Ishikawa (cell line): Measurements from ENCODE around the gene PCMT1.

Experiments
- CEBPB ChIP-seq: IDR thresholded peaks from 2 replicates; pipeline ENCODE4 v1.6.1; 2012
- CREB1 ChIP-seq: IDR thresholded peaks from 2 replicates; pipeline ENCODE4 v1.6.1; 2012; ENCODE audit warnings: low read depth
- EGR1 ChIP-seq: IDR thresholded peaks from 2 replicates; pipeline ENCODE4 v1.6.1; 2012
- EP300 ChIP-seq: IDR thresholded peaks from 2 replicates; pipeline ENCODE4 v1.6.1; 2012; ENCODE audit warnings: borderline replicate concordance
- FOXM1 ChIP-seq: IDR thresholded peaks from 2 replicates; pipeline ENCODE4 v1.6.1; 2012; ENCODE audit warnings: low read depth, borderline replicate concordance
- MAX ChIP-seq: IDR thresholded peaks from 2 replicates; pipeline ENCODE4 v1.6.1; 2012
- RAD21 ChIP-seq: IDR thresholded peaks from 2 replicates; pipeline ENCODE4 v1.6.1; 2012; ENCODE audit warnings: low read depth
- TAF1 ChIP-seq: IDR thresholded peaks from 2 replicates; pipeline ENCODE4 v1.6.1; 2012; ENCODE audit warnings: low read depth, mild to moderate bottlenecking
- TCF12 ChIP-seq: IDR thresholded peaks from 2 replicates; pipeline ENCODE4 v1.6.1; 2012; ENCODE audit warnings: low read depth
- TEAD4 ChIP-seq: IDR thresholded peaks from 2 replicates; pipeline ENCODE4 v1.6.1; 2012
- YY1 ChIP-seq: IDR thresholded peaks from 2 replicates; pipeline ENCODE4 v1.6.1; 2012; ENCODE audit warnings: low read depth
- ZBTB7A ChIP-seq: IDR thresholded peaks from 2 replicates; pipeline ENCODE4 v1.6.1; 2012; ENCODE audit warnings: low read depth
- TF ChIP-seq, protein P1 (sequence below): IDR thresholded peaks from 2 replicates; pipeline ENCODE4 v1.6.1; 2012; ENCODE audit warnings: low read depth, mild to moderate bottlenecking

DNA sequence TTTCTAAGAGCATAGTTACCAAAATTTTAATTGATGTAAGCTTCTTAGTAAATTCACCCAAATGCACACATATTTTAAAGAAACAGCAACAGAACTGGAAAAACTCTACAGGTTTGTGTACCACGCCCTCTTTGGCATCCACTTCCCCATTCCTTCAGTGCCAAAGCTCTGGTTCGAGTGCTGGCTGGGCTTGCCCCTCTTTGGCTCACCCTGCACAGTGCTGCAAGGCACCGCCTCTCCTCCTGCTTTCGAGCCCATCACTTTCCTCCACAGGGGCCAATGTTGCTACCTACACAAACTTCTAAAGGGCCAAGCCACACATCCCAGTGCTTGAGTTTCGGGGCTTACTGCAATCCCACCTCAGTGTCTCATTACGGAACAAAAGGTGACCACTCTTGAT is 105.0 kb downstream of the PCMT1 start:
- no peak for TF ChIP-seq ZBTB7A
- no peak for TF ChIP-seq FOXM1
- TF ChIP-seq EP300 = no peak
- TF ChIP-seq CREB1 = no peak
- TF ChIP-seq YY1 = no peak
- no peak for TF ChIP-seq RAD21
- TF ChIP-seq, protein P1, sequence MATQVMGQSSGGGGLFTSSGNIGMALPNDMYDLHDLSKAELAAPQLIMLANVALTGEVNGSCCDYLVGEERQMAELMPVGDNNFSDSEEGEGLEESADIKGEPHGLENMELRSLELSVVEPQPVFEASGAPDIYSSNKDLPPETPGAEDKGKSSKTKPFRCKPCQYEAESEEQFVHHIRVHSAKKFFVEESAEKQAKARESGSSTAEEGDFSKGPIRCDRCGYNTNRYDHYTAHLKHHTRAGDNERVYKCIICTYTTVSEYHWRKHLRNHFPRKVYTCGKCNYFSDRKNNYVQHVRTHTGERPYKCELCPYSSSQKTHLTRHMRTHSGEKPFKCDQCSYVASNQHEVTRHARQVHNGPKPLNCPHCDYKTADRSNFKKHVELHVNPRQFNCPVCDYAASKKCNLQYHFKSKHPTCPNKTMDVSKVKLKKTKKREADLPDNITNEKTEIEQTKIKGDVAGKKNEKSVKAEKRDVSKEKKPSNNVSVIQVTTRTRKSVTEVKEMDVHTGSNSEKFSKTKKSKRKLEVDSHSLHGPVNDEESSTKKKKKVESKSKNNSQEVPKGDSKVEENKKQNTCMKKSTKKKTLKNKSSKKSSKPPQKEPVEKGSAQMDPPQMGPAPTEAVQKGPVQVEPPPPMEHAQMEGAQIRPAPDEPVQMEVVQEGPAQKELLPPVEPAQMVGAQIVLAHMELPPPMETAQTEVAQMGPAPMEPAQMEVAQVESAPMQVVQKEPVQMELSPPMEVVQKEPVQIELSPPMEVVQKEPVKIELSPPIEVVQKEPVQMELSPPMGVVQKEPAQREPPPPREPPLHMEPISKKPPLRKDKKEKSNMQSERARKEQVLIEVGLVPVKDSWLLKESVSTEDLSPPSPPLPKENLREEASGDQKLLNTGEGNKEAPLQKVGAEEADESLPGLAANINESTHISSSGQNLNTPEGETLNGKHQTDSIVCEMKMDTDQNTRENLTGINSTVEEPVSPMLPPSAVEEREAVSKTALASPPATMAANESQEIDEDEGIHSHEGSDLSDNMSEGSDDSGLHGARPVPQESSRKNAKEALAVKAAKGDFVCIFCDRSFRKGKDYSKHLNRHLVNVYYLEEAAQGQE = no peak
- TF ChIP-seq CEBPB = no peak
- TF ChIP-seq MAX = 0 out of 2 replicates have a peak, but pooled peaks have one; percentile 4
- TF ChIP-seq TEAD4 = peak; percentile 56
- TF ChIP-seq TAF1 = no peak
- TF ChIP-seq EGR1 = no peak
- TF ChIP-seq TCF12 = no peak
